Dermis microvascular lymphatic vessel endothelial cell (primary cell): ENCODE results near the gene RBP2. TPM values are rescaled to one million over a fixed set of nuclear protein-coding genes. Genes with fewer than 3 reads are reported as not detected.

Experiments
- total RNA-seq: library from RNA; depleted of rRNA; stranded (reverse); fragments of >200 nt; gene quantifications from 2 replicates; pipeline ENCODE4 v1.2.1, GENCODE V29; 2014

The RBP2 gene
- total RNA-seq, 1 donor from 2014 or later: not detected

Other genes starting within 250 kb of the RBP2 start
- gene MRPS22, start 132.5 kb downstream of the RBP2 start, total RNA-seq: 47.0 and 64.1 TPM in 2 replicates
- 152 and 165 TPM in 2 replicates for gene COPB2, start 86.9 kb downstream of the RBP2 start, total RNA-seq
- gene RBP1, start 63.2 kb upstream of the RBP2 start, total RNA-seq: 41.8 and 262 TPM in 2 replicates
- 0.77 and 1.3 TPM in 2 replicates for gene NMNAT3, start 201.5 kb upstream of the RBP2 start, total RNA-seq